HG02852 (cell line): ENCODE results near the gene COL1A1.

ENCODE experiments used
- ATAC-seq: cut with Tn5 transposase; IDR thresholded peaks from one replicate; pipeline ENCODE4 v1.9.1; 2021; ENCODE audit warnings: mild to moderate bottlenecking, moderate library complexity; ENCODE audit not compliant: unreplicated experiment

Gene COL1A1

DNA sequence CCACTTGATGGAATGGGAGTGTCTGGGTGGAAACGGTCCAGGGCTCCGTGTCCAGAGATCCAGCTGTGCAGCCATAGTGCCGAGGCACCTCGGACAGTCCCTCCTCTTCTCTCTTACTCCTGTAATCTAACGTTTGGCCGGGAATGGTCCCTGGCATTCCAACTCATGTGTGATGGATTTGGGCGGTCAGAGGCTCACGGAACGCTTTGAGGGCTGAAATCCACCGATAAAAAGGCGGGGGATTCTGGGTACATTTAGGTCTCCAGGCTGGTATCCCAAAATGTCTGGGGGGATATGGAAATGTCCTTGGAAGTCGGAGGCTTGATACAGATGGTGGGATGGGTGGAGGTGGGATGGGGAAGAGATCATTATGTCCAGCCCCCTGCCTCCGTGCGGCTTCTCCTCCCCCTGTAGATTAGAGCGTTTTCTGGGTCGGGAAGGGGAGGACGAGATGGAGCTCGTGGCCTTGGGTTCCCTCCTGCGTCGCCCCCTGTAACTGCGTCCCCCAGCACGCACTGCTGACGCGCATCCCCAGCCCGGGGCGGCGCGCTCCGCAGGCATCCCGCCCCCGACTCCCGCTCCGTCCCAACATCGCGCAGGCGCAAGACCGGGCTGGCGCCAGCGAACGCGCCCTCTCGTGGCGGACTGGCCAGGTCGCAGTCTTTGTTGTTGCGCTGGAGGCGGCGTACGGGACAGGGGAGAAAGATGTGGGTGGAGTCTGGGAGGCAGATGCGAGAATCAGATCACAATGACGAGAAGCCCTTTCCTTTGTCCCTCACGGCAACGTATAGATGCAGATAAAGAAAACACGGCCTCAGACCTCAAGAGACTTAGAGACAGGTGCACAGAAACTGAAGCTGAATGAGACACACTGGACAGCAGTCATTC, 40.2 kb downstream of the COL1A1 start:
- ATAC-seq = peak; percentile 92

DNA sequence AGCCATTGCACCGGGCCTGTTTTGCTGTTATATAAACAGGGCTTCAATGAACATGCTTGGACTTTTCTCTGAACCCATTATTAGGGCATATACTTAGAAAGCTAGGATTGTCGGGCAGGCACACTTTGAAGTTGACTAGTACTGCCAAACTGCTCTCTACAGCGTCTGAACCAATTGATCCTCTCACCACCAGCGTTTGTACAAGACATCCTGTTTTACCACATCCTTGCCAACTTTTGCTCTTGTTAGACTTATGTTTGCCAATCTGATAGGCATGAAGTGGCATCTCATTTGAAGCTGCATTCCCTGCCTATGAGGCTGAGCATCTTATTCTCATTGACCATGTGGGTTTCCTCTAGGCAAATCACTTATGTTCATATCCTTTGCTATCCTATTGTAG, 43.5 kb downstream of the COL1A1 start:
- ATAC-seq = no peak

DNA sequence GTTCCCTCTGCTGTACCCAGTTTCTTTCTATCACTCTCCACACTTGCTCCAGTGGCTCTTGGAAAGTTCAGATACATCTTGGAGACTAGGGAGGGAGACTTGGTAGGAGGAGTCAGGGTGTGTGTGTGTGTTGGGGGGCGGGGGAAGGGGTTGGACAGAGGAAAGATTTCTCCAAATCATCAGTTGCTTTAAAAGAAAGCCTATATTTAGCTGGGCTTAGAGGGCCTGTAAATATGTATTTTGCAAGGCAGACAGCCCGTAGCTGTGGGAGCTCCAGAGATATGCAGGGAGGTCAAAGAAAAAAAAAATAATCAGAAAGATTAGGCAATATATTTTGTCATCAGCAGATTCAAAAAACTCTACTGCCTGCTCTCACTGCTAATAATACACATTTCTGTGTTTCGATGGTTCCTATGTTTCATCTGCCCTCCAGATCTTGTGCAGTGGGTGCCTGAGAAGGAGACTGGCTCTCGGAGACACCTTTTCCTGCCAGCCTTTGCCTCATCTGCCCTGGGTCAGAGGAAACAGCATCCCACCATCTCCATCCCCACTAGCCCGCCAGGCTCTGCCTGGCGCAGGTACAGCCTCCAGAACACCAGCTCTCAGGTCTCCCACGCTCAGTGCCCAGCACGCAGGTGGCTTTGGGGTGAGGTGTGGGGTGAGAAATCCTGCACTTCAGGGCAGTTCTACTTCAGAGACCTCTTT, 46.2 kb downstream of the COL1A1 start:
- no peak for ATAC-seq

DNA sequence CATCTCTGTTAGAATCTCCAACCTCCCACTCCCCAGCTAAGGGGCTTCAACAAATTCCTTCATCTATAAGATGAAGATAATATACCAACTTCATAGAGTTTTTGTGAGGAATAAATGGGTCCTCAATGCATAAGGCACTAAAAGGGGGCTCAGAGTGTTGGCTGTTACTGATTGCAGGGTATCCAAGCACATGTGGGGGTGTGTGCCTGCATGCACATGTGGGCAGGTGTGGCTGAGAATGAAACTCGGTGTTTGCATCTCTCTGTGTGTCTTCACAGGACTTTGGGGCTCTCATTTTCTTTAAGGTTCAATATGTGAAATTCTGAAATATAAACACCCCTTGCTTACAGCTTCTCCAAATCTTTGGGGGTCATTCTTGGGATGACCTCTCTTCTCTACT, 46.8 kb downstream of the COL1A1 start:
- no peak for ATAC-seq

DNA sequence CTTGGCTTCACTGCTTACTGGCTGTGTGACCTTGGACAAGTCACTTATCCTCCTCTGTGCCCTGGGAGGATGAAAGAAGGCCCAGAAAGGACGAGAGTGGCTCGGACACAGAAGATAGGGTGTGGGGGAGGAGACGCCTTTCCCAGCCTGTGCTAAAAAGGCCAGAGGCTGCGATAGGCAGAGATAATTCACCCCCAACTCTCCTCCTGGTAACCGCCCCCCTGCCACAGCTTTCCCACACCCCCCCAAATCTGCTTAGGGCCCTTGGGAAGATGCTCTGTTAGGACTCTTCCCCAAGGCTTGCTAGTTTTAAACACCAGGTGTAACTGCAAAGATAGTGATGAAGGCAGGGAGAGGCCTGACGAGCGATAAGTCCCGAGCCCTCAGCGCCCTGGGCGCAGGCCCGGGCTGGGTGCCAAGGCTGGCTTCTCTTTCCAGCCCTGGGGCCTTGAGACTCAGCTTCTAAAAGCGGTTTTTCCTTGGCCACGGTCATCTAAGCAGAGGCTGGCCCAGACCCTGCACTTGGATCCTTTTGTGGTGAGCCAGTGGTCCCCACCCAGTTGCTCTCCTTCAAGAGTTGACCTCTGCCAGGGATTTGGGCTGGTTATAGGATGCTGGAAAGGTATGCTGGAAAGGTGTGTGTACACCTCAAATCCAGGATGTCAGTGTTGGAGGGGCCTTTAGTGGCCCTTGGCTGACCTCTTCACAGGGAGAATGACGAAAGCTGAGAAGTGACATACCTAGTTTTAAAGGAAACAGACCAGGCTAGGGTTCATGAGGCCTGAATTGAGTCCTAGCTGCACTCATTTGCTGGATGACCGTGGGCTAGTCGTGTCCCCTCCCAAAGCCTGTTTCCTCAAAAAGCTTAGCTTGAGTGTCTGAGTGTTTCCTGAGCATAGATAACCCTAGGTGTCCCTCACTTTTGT, 47.5 kb downstream of the COL1A1 start:
- no peak for ATAC-seq

DNA sequence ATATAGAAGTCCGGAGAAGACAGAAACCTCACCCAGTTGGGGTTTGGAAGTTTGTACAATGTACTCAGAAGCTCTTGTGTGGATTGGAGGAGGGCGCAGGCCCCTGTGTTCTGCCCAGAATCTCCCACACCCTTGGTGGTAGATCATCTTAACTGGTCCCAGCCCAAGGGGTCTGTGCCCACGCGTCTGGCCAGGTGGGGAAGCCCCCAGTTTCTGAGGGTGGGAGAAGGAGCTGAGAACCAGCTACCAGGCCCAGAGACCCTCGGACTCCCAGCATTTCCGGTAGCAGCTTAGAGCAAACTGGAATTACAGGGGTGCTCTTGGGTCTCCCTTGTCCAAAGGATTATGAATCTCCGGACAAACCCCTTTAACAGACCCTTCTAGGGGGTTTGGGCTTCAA, 48.7 kb downstream of the COL1A1 start:
- no peak for ATAC-seq

DNA sequence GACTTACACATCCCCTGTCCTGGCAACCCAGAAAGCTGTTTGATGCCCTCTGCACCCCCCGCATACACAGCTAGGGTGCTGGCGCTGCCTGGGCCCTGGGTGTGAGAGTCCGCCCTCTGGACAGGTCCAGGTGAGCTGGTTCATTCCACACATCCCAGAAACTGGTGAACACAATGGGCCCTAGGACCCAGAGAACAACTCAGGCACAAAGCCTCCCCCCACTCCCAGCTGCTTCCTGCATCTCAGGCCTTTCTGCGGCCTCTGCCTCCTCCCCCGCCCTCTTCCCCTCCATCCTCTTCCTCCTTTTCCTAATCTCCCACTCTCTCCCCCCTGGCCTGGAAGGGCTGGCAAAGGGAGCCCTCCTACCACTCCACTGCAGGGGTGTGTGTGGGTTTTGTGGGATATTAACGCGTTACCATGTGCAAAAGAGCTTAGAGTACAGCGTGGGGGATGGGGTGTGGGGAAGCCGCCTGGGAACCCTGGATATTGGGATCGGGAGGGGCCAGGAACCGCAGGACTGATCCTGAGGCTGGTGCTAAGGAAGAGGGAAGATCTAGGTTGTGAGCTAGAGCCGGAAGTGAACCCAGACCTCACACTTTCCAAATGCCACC, 49.4 kb downstream of the COL1A1 start:
- ATAC-seq = no peak

DNA sequence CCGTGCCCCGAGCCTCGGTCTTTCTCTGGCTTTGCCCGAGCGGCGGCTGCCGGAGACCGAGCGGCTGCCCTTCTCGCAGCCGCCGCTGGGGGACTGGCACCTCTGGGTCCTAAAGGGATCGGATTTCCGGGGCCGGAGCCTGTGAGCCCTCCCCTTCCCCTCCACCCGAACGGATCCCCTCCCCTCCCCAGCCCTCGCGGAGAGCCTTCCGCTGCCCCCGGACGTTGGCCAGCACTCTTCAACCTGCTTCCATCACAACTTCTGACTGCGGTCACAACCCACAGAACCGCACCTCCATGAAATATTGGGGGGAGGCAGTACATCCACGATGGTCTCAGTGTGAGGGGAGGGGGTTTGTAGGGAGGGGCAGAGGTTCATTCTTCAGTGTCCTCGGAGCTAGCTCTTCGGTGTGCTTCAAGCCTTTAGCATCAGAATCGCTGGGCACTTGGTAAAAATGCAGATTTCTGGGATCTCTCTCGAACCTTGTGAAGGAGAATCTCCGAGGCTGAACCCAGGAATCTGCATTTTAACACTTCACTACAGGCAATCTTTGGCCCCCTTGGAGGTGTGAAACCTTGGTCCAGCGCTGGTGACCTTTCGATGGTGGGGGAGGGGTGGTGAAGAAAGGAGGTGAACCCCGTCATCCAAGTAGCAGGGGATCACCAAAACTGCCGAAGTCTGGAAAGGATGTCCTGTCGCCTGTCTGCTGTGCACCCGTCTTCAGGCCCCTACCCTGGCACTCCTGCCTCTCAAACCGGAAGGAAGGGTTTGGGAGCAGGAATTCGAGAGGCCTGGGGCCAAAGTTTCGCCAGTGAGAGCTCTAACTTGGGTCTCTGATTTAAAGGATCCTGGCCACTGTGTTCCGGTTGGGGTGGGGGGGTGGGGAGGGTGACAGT, 50.1 kb downstream of the COL1A1 start:
- peak; percentile 41 for ATAC-seq

DNA sequence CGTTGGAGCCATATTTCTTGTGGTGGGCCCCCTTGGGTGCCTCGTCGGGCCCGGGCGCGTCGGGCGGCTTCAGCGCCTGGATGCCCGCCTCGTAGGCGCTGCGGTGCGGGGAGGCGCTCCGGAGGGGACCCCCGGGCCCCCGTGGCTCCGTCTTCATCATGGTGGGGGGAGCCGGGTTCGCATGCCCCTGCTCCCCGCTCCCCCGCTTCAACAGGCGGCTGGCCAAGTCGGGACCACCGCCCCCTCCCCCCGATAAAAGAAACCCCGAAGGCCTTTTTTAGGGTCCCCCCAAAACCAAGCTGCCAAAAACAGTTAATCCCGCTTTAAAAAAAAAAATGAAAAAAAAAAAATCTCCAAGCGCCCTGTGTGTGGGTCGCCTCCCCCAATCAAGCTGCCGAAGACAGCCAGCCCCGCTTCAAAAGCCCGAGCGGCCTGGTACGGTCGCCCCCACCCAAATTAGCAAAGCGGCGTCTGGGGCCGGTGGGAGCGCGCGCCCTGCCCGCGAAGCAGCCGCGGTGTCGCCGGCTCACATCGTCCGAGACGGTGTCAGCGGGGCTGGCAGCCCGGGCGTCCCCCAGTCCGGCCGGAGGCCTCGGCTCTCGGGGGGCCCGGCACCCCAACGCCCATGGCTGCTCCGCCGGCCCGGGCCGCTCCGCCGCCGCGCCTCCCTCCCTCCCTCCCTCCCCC, 50.9 kb downstream of the COL1A1 start, which contains the start of gene PPP1R9B:
Gene PPP1R9B, minus strand, starts transcription at position 324 of the 687 bp plus-strand sequence. Its CDS starts 164 bp downstream, at position 160.
- ATAC-seq = no peak

DNA sequence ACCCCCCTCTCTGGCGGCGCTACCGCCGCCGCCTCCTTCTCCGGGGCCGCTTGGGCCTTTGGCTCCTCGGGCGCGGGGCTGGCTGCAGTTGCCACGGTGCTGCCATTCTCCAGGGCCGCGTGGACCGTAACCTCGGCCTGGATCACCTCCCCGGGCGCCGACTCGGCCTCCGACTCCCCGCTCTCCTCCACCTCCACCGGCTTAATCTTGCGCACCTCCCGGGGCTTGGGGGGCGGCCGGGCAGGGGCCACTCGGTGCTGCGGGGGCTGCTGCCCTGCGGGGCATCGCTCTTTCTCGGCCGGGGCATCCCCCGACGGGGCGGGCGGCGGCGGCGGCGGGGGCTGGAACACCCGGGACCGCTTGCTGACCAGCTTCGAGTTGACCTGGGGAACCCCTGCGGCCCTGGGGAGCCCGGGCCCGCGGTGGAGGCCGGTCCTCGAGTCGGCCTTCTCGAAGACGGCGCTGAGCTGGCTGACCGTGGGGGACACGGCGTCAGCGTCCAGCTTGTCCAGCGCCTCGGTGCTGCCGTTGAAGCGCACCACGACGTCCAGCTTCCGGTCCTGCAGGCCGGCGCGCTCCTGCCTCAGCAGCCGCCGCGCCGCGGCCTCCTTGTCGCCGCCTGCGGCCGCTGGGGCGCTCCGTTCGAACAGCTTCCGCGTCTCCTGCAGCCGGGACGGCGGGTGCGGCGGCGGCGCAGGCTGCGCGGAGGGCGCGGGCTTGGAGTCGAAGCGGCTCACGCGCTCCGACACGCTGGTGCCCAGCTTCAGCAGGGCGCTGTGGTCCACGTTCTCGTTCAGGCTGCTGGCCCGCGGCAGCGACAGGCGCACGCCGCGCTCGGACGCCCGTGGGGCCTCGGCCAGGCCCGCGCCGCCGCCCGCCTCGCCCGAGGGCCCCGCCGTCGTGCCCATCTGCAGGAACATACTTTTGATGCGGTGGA, 51.7 kb downstream of the COL1A1 start:
- ATAC-seq = no peak

DNA sequence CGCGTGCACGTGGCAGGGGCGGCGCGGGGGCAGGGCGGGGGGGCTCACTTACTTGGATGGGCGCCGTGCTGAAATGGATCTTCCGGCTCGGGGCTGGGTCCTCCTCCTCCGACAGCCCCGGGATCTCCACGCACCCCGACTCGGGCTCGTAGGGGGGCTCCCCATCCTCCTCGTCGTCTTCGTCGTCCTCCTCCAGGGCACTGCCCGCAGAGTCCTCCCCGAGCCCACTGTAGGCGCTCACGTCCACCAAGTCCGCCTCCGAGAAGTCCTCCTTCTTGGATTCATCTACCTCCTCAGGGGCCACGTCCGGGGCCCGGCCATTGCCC, 52.4 kb downstream of the COL1A1 start:
- ATAC-seq = no peak

DNA sequence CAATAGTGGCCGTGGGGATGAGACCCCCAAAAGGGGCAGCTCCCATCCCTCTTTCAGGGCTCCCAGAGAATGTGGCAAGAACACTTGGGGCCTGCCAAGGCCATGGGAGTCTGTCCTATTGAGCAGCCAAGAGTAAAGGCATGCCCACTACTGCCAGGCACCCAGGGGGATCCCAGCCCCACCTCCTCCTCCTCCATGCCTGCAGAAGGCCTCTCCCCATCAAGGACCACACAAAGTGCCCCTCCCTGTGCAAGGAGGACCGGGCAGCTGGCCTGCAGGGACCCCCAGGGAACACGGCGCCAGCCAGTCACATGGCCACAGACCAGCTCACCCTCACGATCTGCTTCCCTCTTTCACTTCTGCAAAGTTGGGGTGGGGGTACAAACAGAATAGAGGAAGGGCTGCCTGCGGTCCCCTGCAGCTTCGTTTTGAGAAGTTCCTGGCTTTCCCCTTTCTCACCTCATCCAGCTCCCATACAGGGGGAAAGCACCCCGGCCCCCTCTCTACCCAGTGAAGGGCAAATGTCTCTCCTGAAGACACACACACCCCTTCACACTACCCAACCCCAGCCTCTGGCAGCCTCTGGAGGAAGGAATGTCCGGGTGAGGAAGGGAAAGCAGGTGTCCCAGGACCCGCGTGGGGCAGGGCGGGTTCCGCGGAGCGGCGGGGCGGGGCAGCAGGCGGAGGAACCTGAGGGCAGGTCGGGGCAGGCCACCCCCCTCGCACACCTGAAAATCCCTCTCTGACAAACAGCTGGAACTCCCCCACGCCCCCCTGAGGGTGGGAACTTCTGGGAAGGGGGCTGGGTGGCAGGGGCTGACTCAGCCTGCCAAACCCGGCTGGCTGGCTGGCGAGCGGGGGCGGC, 53.0 kb downstream of the COL1A1 start:
- peak; percentile 45 for ATAC-seq

DNA sequence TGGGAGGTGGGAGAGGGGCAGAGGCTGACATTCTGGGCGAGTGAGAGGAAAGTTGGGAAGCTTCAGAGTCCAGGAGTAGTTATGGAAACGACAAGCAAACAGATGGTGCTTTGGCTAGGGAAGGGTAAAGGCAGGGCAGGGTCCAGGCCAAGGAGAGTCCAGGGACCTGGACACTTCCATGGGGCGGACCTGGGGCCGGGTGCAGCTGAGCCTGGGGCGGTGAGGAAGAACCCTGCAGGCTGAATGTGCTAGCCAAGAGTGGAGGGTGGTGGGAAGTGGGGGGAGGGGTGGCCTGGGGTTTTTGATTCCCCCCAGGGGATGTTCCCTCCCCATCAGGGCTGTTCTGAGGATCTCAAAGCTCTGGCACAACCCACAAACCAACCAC, 53.6 kb downstream of the COL1A1 start:
- ATAC-seq = no peak

DNA sequence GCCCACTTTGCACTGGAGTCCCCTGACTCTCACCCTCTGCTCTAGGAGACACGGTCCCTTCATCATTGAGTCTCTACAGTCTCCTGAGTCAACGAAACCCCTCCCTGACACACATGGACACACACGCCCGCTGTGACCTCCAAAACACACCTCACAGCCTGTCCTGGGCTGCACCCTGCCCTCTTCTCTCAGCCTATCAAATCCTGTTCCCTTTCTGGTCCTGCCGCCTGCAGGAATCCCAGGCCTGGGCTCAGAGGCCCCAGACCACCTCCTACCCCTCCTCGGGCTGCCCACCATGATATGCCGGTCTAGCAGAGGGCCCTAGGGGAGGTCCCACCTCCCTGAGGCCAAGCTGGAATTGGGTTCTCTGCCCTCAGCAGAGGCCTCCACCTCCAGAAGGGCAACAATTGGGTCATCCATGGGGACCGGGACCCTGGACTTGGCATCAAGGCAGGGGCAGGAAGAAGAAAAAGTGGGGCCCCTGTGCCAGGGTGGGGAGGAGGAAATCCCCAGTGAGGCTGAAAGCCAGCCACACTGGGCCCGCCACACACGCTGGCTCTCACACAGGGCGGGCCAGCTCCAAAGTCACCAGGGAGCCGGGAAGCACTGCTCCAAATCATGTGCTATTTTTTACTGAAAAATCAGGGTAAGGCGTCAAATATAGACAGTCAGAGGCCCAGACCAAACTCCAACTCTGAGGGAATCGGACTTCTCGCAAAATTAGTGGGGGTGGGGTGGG, 54.3 kb downstream of the COL1A1 start:
- no peak for ATAC-seq

DNA sequence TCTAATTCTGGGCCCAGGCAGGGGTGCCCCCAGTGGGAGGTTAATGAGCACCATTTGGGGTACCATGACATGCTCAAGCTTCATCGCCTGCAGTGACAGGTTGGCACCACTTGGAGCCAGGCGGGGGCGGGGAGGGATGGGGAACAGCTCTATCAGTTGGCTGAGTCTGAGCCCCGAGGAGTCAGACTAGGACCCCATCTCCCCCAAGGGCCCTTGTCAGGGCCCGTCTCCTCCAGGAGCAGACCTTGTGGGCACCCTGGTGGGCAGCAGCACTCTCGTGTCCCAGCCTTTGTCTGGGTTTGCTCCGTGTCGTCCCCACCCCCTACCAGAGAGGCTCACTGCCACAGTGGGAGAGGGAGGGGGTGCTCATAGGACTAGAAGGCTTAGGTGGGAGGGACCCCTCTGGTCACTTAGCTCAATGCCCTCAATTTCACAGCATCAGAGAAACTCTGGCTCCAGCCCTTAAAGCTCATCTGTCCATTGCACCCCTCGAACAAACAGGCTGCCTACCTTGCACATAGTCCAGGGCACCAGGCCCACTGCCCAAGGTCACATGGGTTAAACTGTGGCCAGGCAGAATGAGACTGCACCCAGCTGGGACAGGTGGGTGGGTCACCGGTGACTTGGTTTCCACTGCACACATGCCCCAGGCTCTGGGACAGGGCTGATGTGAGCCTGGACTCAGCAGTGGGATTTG, 55.1 kb downstream of the COL1A1 start:
- ATAC-seq = no peak
